Measurements from ENCODE around the gene TPH2. TPM values are rescaled to one million over a fixed set of nuclear protein-coding genes. Genes with fewer than 3 reads are reported as not detected.

TPH2 gene
- total and polyA plus RNA-seq, 2 of the 13 experiments (the other 11 are each of a cell fraction or from before 2014, with no cell fraction given) = not detected

DNA sequence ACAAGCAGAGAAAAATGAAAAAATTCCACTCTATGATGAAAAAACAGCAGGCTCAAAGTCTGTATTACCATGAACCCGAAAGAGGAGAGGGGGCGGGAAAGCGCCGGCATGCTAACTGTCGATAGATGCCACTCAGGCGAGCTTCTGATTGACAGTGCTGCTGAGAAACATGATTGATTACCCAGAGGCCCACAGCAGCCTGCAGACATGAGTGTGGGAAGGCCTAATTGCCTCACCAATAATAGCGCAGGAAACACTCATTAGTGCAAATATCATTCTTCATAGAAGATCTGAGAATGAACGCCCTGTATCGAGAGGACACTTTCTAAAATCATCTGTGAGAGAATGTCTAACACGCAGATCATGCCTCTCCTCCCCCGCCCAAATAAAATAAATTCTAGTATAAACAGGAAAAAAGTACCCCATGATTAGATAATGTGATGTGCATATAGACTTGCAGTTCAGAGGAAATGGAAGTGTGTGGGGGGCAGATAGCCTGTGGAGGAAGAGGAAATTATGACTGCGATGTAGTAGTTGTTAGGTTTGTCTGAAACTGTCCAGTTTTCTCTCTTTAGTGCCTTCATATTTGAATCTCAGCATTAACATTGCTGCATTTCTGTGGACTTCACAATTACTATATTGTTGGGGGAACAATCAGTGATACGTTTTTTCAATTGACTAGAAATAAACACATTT, 15.6 kb downstream of the TPH2 start:
- Histone ChIP-seq H4K20me1 (ENCODE audit: insufficient read depth, low read length) (no peaks in the 10 kb centered on the region), H3K4me3 (replicated peaks in 1 of 3; ENCODE audit: insufficient read depth in 1 of 3, low read depth in 2 of 3, low read length in 3 of 3) (no peak overlapping the region), H2AFZ (ENCODE audit: low read length) (no peak overlapping the region), H3K79me2 (ENCODE audit: insufficient read depth, low read length) (no peaks in the 10 kb centered on the region), H3K9ac (ENCODE audit: insufficient read depth, low read depth, low read length) (no peak overlapping the region), H3K27ac (ENCODE audit: extremely low read length, insufficient read depth, low read length) (no peak overlapping the region), H3K4me2 (ENCODE audit: low read depth, low read length) (peak overlapping the region; percentile 44; the same call in 1 of the 2 replicates), H3K27me3 (ENCODE audit: control insufficient read depth in 1 of 2, insufficient read depth in 2 of 2, low read length in 2 of 2) (no peaks in the 10 kb centered on the region), H3K4me1 (ENCODE audit: insufficient read depth, low read length) (peaks cover 35% of the 10 kb centered on the region), H3K9me3 (ENCODE audit: low read length) (no peaks in the 10 kb centered on the region), H3K36me3 (replicated peaks in 1 of 2; ENCODE audit: control insufficient read depth in 1 of 2, insufficient read depth in 2 of 2, low read length in 2 of 2) (no peaks in the 10 kb centered on the region)
- DNase-seq (ENCODE audit: low spot score) (no peak), FAIRE-seq (no peak), ATAC-seq (peak; percentile 65)
- ChIA-PET CTCF (ENCODE audit: low intra/inter-chr PET ratio, low total read pairs) (no interaction called here), POLR2A (no interaction called here)
- in situ Hi-C loops (cut with HindIII; ENCODE audit: extremely low pct_ligation_motif_present, low pct_unique_long_range_greater_than_20kb) = no loop called here
- no TSS peak for BruUV-seq (replicated peaks)
- intact Hi-C loops (cut with micrococcal nuclease; ENCODE audit: unreplicated experiment) = no loop called here
- WGBS (ENCODE audit: low lambda C conversion rate) = 22% methylated on average over 13 of the region's 13 CpGs
- no peak for TF ChIP-seq ZNF83 (CRISPR knock-in tag; IDR thresholded peaks at IDR 0.05; ENCODE audit: borderline replicate concordance)
- TF ChIP-seq, protein P1, sequence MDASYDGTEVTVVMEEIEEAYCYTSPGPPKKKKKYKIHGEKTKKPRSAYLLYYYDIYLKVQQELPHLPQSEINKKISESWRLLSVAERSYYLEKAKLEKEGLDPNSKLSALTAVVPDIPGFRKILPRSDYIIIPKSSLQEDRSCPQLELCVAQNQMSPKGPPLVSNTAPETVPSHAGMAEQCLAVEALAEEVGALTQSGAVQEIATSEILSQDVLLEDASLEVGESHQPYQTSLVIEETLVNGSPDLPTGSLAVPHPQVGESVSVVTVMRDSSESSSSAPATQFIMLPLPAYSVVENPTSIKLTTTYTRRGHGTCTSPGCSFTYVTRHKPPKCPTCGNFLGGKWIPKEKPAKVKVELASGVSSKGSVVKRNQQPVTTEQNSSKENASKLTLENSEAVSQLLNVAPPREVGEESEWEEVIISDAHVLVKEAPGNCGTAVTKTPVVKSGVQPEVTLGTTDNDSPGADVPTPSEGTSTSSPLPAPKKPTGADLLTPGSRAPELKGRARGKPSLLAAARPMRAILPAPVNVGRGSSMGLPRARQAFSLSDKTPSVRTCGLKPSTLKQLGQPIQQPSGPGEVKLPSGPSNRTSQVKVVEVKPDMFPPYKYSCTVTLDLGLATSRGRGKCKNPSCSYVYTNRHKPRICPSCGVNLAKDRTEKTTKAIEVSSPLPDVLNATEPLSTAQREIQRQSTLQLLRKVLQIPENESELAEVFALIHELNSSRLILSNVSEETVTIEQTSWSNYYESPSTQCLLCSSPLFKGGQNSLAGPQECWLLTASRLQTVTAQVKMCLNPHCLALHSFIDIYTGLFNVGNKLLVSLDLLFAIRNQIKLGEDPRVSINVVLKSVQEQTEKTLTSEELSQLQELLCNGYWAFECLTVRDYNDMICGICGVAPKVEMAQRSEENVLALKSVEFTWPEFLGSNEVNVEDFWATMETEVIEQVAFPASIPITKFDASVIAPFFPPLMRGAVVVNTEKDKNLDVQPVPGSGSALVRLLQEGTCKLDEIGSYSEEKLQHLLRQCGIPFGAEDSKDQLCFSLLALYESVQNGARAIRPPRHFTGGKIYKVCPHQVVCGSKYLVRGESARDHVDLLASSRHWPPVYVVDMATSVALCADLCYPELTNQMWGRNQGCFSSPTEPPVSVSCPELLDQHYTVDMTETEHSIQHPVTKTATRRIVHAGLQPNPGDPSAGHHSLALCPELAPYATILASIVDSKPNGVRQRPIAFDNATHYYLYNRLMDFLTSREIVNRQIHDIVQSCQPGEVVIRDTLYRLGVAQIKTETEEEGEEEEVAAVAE (CRISPR knock-in tag; IDR thresholded peaks at IDR 0.05; ENCODE audit: borderline replicate concordance) = no peak
- 0 out of 2 replicates have a peak, but pooled peaks have one; percentile 13 for TF ChIP-seq SP5 (CRISPR knock-in tag; IDR thresholded peaks at IDR 0.05; ENCODE audit: borderline replicate concordance, low read depth)
- no peak for TF ChIP-seq FOXA3 (CRISPR knock-in tag; IDR thresholded peaks at IDR 0.05)
- TF ChIP-seq, protein P2, sequence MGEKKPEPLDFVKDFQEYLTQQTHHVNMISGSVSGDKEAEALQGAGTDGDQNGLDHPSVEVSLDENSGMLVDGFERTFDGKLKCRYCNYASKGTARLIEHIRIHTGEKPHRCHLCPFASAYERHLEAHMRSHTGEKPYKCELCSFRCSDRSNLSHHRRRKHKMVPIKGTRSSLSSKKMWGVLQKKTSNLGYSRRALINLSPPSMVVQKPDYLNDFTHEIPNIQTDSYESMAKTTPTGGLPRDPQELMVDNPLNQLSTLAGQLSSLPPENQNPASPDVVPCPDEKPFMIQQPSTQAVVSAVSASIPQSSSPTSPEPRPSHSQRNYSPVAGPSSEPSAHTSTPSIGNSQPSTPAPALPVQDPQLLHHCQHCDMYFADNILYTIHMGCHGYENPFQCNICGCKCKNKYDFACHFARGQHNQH (CRISPR knock-in tag; IDR thresholded peaks at IDR 0.05) = no peak
- TF ChIP-seq HNF4A (CRISPR knock-in tag; IDR thresholded peaks at IDR 0.05) = 0 out of 2 replicates have a peak, but pooled peaks have one; percentile 16
- TF ChIP-seq CBFB (CRISPR knock-in tag; IDR thresholded peaks at IDR 0.05) = no peak
- TF ChIP-seq GATAD2A (CRISPR knock-in tag; IDR thresholded peaks at IDR 0.05) = 0 out of 2 replicates have a peak, but pooled peaks have one; percentile 17
- TF ChIP-seq HOXD1 (CRISPR knock-in tag; IDR thresholded peaks at IDR 0.05) = peak; percentile 94
- TF ChIP-seq, protein P3, sequence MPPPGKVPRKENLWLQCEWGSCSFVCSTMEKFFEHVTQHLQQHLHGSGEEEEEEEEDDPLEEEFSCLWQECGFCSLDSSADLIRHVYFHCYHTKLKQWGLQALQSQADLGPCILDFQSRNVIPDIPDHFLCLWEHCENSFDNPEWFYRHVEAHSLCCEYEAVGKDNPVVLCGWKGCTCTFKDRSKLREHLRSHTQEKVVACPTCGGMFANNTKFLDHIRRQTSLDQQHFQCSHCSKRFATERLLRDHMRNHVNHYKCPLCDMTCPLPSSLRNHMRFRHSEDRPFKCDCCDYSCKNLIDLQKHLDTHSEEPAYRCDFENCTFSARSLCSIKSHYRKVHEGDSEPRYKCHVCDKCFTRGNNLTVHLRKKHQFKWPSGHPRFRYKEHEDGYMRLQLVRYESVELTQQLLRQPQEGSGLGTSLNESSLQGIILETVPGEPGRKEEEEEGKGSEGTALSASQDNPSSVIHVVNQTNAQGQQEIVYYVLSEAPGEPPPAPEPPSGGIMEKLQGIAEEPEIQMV (CRISPR knock-in tag; IDR thresholded peaks at IDR 0.05; ENCODE audit: low read depth) = no peak
- TF ChIP-seq MEIS1 (CRISPR knock-in tag; IDR thresholded peaks at IDR 0.05; ENCODE audit: borderline replicate concordance) = peak; percentile 91; the same call in 1 of the 2 replicates
- TF ChIP-seq HOXA5 (CRISPR knock-in tag; IDR thresholded peaks at IDR 0.05) = peak; percentile 98
- TF ChIP-seq, protein P4, sequence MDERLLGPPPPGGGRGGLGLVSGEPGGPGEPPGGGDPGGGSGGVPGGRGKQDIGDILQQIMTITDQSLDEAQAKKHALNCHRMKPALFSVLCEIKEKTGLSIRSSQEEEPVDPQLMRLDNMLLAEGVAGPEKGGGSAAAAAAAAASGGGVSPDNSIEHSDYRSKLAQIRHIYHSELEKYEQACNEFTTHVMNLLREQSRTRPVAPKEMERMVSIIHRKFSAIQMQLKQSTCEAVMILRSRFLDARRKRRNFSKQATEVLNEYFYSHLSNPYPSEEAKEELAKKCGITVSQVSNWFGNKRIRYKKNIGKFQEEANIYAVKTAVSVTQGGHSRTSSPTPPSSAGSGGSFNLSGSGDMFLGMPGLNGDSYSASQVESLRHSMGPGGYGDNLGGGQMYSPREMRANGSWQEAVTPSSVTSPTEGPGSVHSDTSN (CRISPR knock-in tag; IDR thresholded peaks at IDR 0.05) = peak; percentile 78
- peak; percentile 39 for TF ChIP-seq SALL1 (CRISPR knock-in tag; IDR thresholded peaks at IDR 0.05)
- TF ChIP-seq MEIS2 (CRISPR knock-in tag; IDR thresholded peaks at IDR 0.05) = peak; percentile 94

Data from HepG2 (cell line).